IPS-20b (cell line): ENCODE data around the gene URM1.
"Not testable (repeated sequence)": the region's sequence is repeated elsewhere in the genome, so short reads cannot be mapped to it uniquely, and the experiment has no call there.

Experiments used
- H3K27ac ChIP-seq: one replicate; pipeline ENCODE4 v1.5.1; 2013; ENCODE audit warnings: low read length
- H3K27me3 ChIP-seq: 2 replicates; pipeline ENCODE4 v1.6.1; 2013; ENCODE audit warnings: mild to moderate bottlenecking, low read length, inconsistent platforms; ENCODE audit not compliant: insufficient read depth
- H3K36me3 ChIP-seq: 2 replicates; pipeline ENCODE4 v1.6.1; 2013; ENCODE audit warnings: low read depth, mild to moderate bottlenecking, inconsistent platforms, low read length, moderate library complexity; ENCODE audit not compliant: insufficient read depth
- H3K4me1 ChIP-seq: 2 replicates; pipeline ENCODE4 v1.6.1; 2013; ENCODE audit warnings: mild to moderate bottlenecking, control low read depth, inconsistent platforms, low read length, moderate library complexity; ENCODE audit not compliant: insufficient read depth
- H3K4me3 ChIP-seq: 2 replicates; pipeline ENCODE4 v1.5.1; 2013; ENCODE audit warnings: mild to moderate bottlenecking, low read length, inconsistent platforms
- H3K9ac ChIP-seq: 2 replicates; pipeline ENCODE4 v1.6.1; 2013; ENCODE audit warnings: low read depth, mild to moderate bottlenecking, inconsistent platforms, low read length, moderate library complexity
- H3K9me3 ChIP-seq: 2 replicates; pipeline ENCODE4 v1.6.1; 2013; ENCODE audit warnings: mild to moderate bottlenecking, low read depth, low read length, inconsistent platforms; ENCODE audit not compliant: insufficient read depth

URM1 gene

DNA sequence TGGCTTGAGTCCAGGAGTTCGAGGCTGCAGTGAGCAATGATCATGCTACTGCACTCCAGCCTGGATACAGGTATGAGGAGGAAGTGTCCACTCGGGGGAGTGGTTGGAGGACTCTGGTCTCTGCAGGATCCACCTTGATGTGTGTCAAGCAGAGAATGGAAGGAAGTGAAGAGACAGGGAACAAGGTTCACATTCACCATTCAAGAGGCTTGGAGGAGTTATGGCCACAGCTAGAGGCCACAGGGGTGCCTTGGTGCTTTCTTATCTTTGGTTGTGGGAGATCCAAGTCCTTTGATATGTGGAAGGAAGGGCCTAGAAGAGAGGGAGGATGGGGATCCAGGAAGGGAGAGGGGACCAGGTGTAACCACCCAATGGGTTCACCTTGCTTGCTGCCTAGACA, 44.1 kb downstream of the URM1 start:
- Histone ChIP-seq H3K9ac (no peak overlapping the region), H3K27me3 (peaks cover 92% of the 10 kb centered on the region), H3K4me3 (no peak overlapping the region), H3K9me3 (no peaks in the 10 kb centered on the region), H3K36me3 (no peaks in the 10 kb centered on the region), H3K27ac (no peak overlapping the region), H3K4me1 (peaks cover 11% of the 10 kb centered on the region; the same call in 1 of the 2 replicates)

DNA sequence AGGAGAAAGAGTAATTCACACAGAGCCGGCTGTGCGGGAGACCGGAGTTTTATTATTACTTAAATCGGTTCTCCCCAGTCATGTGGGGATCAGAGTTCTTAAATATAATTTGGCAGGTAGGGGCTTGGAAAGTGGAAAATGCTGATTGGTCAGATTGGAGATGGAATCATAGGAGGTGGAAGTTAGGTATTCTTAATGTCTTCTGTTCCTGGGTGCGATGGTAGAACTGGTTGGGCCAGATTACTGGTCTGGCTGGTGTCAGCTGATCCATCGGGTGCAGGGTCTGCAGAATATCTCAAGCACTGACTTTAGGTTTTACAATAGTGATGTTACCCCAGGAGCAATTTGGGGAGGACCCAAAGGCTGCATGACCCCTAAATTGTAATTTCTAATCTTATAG, 44.8 kb downstream of the URM1 start:
- Histone ChIP-seq H3K27me3 (peaks cover 89% of the 10 kb centered on the region), H3K9me3 (no peaks in the 10 kb centered on the region), H3K36me3 (no peaks in the 10 kb centered on the region), H3K4me3 (no peak overlapping the region), H3K27ac (no peak overlapping the region), H3K4me1 (peaks cover 11% of the 10 kb centered on the region; the same call in 1 of the 2 replicates), H3K9ac (no peak overlapping the region)

DNA sequence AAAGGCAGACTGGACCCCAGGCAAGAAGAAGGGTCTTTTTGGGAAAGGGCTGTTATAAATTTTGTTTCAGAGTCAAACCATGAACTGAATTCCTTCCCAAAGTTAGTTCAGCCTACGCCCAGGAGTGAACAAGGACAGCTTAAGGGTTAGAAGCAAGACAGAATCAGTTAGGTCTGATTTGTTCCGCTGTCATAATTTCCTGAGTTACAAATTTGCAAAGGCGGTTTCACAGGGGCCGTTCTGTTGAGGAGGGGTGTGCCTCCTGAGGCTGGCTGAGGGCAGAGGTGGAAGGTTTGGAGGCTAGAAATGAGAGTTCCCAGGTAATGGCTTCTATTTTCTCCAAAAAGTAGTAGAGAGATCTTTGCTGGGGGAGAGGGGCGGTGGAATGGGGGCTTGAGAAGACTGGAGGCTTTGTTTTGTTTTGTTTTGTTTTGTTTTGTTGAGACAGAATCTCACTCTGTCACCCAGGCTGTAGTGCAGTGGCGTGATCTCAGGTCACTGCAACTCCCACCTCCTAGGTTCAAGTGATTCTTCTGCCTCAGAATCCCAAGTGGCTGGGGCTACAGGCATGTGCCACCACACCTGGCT, 45.4 kb downstream of the URM1 start:
- Histone ChIP-seq H3K9me3 (no peaks in the 10 kb centered on the region), H3K27ac (no peak overlapping the region), H3K4me1 (peaks cover 11% of the 10 kb centered on the region; the same call in 1 of the 2 replicates), H3K9ac (no peak overlapping the region), H3K4me3 (no peak overlapping the region), H3K27me3 (peaks cover 89% of the 10 kb centered on the region), H3K36me3 (no peaks in the 10 kb centered on the region)

DNA sequence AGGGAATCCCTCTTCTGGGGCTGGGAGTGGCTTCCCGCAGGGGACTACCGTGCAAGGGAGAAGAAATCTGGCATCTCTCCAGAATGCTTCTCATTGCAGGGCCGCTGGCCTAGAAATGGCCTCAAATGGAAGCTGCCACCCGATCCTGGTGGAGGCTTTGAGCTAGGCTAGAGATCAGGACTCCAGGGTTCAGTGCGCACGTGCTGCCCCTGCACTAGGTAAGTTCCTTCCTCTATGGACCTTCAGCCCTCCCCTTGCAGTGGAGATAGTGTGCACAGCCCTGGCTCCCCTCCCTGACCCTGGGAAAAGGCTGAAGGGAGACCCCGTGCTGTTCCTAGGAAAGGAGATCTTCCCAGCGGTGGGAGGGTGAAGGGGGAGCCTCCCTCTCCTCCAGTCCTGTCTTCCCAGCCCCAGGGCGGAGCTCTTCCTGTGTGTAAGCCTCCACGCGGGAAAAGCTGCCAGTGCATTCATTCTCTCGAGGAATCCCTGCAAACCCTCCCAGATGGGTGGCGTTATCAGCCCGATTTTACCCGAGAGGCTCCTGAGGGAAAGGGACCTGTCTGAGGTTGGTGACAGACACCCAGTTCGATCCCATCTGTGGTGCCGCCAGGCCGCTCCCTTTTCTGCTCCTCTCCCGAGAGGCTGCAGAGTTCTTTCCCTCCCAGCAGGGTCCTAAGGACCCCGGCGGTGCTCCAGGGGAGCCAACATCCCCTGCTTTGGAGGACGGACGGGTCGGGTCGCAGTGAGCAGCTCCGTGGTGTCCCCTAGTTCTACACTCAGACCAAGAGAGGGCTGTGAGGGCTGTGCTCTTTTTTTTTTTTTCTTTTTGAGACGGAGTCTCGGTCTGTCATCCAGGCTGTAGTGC, 48.1 kb downstream of the URM1 start:
- H3K9me3 ChIP-seq = no peaks in the 10 kb centered on the region
- peak overlapping the region; percentile 19; the same call in 1 of the 2 replicates for H3K4me3 ChIP-seq
- peaks cover 8% of the 10 kb centered on the region; the same call in 1 of the 2 replicates for H3K4me1 ChIP-seq
- no peak overlapping the region for H3K9ac ChIP-seq
- H3K36me3 ChIP-seq = no peaks in the 10 kb centered on the region
- no peak overlapping the region for H3K27ac ChIP-seq
- peaks cover 88% of the 10 kb centered on the region for H3K27me3 ChIP-seq

DNA sequence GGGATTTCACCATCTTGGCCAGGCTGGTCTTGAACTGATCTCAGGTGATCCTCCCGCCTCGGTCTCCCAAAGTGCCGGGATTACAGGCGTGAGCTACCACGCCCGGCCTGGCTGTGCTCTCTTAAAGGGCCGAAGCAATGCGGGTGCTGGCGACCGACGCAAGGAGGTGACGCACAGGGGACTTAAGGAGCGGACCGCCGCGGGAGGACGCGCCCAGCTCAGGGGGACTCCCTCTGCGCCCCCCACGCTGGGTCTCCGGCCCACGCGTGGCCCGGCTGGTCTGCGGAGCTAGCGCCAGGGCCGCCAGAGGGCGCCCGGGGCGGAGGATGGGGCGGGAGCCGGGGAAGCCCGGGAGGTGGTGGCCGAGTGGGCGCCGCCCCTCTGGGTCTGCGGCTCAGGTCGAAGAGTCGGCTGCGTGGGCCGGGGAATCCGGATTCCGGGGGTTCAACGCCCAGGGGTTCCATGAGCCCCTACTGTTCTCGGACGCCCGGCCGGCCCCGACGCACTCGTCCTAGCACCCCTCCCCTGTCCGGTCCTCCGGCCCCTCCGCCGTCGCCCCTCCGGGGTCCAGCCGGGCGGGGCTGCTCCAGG, 49.0 kb downstream of the URM1 start:
- Histone ChIP-seq H3K36me3 (no peaks in the 10 kb centered on the region), H3K9me3 (no peaks in the 10 kb centered on the region), H3K4me1 (peaks cover 8% of the 10 kb centered on the region; the same call in 1 of the 2 replicates), H3K4me3 (peak overlapping the region; percentile 72), H3K9ac (no peak overlapping the region), H3K27me3 (peaks cover 81% of the 10 kb centered on the region), H3K27ac (no peak overlapping the region)

DNA sequence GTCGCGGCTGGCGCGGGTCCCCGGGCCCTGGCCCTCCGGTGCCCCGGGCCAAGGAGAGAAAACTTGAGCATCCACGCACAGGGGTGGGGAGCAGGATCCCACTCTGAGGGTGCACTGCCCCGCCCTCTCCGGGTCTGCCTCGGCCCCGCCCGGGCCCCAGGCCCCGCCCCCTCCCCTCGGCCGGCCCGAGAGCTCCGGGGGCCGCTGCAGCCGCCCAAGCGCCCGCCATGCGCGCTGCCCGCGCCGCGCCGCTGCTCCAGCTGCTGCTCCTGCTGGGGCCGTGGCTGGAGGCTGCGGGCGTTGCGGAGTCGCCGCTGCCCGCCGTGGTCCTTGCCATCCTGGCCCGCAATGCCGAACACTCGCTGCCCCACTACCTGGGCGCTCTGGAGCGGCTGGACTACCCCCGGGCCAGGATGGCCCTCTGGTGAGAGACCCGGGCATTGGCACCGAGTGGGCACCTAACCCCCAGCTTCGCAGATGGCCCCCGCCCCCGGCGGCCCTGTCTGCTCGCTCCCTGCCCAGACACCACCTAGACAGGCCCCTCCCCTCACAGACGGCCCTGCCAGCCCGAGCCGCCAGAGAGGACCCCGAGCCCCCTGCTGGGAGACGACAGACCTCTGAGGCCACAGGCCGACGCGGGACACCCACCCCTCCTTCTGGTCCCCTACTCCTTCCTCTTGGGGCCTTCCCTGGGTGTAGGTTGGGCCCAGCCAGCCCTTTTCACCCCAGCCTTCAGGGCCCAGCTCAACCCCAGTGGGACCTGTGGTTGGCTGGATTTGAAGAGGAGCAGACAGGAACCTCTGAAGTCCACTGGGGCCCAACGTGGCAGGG, 49.7 kb downstream of the URM1 start, which contains the start of gene CERCAM:
CERCAM (plus strand) TSS at position 207 of the 831 bp plus-strand sequence; CDS start at position 228, 21 bp downstream.
- H3K36me3 ChIP-seq = no peaks in the 10 kb centered on the region
- no peaks in the 10 kb centered on the region for H3K9me3 ChIP-seq
- H3K27ac ChIP-seq = no peak within 1 kb of the TSS
- H3K27me3 ChIP-seq = peaks cover 76% of the 10 kb centered on the region
- peak within 1 kb of the TSS; percentile 72 for H3K4me3 ChIP-seq
- no peak within 1 kb of the TSS for H3K9ac ChIP-seq
- peaks cover 8% of the 10 kb centered on the region; the same call in 1 of the 2 replicates for H3K4me1 ChIP-seq

DNA sequence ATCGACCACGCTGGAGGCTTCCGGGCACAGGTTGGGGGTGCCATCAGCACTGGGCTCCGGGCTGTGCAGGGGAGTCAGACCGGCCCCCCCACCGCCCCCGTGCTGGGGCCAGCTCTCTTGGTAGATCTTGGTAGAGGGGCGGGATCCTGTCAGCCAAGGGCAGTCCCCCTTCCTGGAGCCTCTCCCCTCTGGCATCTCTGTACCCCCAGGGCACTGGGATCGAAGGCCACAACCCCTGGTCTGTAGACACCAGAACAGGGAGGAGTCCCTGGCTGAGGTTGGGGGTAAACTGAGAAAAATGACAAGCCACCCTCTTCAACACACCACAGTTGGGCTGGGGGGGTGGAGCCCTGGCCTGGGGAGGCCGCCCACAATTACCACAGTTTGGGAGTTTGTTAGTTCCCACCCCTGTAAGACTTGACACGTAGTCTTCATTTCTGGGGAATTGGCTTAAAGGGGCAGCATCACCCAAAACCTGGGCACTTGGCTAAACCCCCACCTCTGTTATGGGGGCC, 50.4 kb downstream of the URM1 start:
- no peak overlapping the region for H3K27ac ChIP-seq
- peak overlapping the region; percentile 72; the same call in 1 of the 2 replicates for H3K4me3 ChIP-seq
- no peak overlapping the region for H3K9ac ChIP-seq

DNA sequence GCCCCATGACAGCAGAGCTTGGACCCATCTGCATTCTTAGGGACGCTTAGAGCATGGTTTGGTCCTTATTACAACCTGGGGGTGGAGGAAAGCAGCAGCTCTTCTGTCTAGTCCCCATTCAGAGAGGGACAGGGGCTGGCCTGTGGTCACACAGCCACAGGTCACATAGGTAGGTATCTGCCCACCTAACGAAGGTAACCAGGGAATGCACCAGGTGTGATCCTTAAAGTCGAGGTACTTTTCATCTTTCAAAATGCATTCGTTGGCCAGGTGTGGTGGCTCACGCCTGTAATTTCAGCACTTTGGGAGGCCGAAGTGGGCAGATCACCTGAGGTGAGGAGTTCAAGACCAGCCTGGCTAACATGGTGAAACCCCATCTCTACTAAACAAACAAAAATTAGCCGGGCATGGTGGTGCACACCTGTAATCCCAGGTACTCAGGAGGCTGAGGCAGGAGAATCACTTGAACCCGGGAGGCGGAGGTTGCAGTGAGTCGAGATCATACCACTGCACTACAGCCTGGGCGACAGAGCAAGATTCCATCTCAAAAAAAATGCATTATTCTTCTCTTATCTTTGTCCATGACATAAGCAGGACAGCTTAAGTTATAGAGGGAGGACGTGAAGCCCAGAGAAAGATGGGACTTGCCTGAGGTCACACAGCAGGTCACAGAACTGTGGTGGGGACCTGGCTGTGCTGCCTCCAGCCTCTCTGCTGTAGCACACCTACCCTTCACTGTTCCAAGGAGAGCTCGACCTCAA, 51.0 kb downstream of the URM1 start:
- not testable (repeated sequence) for H3K4me1 ChIP-seq, H3K9ac ChIP-seq, H3K4me3 ChIP-seq, H3K27ac ChIP-seq, H3K9me3 ChIP-seq, H3K36me3 ChIP-seq
- H3K27me3 ChIP-seq = peaks cover 62% of the 10 kb centered on the region

More for the DNA sequence above, 50.4 kb downstream of the URM1 start:
- Histone ChIP-seq H3K27me3 (peaks cover 69% of the 10 kb centered on the region), H3K9me3 (no peaks in the 10 kb centered on the region), H3K4me1 (peaks cover 1% of the 10 kb centered on the region; the same call in 1 of the 2 replicates), H3K36me3 (no peaks in the 10 kb centered on the region)

DNA sequence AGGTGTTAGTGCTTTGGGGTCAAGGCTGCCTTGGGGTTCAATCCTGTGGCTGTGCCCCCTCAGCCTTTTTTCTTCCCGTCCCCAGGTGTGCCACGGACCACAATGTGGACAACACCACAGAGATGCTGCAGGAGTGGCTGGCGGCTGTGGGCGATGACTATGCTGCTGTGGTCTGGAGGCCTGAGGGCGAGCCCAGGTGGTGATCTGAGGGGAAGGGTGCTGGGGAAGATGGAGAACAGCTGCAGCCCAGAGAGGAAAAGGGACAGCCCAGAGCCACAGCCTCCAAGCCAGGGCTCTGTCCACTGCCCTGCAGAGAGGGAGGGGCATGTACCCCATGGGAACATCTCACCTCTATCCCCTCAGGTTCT, 51.6 kb downstream of the URM1 start:
- no peak overlapping the region for H3K27ac ChIP-seq
- no peak overlapping the region for H3K9ac ChIP-seq
- H3K9me3 ChIP-seq = no peaks in the 10 kb centered on the region
- H3K4me1 ChIP-seq = no peaks in the 10 kb centered on the region
- no peak overlapping the region for H3K4me3 ChIP-seq
- no peaks in the 10 kb centered on the region for H3K36me3 ChIP-seq
- H3K27me3 ChIP-seq = peaks cover 57% of the 10 kb centered on the region

DNA sequence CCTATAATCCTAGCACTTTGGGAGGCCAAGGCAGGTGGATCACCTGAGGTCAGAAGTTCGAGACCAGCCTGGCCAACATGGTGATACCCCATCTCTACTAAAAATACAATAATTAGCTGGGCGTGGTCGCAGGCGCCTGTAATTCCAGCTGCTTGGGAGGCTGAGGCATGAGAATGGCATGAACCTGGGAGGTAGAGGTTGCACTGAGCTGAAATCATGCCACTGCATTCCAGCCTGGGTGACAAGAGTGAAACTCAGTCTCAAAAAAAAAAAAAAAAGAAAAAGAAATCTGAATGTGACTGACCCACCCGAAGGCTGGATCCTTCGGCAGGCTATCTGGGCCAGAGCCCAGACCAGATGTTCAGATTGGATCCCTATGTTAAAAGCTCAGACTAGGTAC, 52.2 kb downstream of the URM1 start:
- H3K27ac ChIP-seq, H3K4me3 ChIP-seq, H3K4me1 ChIP-seq, H3K9me3 ChIP-seq, H3K36me3 ChIP-seq, H3K9ac ChIP-seq: not testable (repeated sequence)
- peaks cover 52% of the 10 kb centered on the region for H3K27me3 ChIP-seq
